Ascending aorta (tissue), 2 donors: ENCODE measurements around the gene SEC23IP. TPM values are rescaled to one million over a fixed set of nuclear protein-coding genes. Genes with fewer than 3 reads are reported as not detected.

ENCODE experiments used
- DNase-seq, 2 donors: peaks; one replicate each; pipeline ENCODE4 v3.0.0-alpha.2; 2019; ENCODE audit warnings: low spot score in 2 of 2
- H3K27ac ChIP-seq, 2 donors: fragments of 200-600 bp; sonication (generic); one replicate each; pipeline ENCODE4 v1.5.1; 2016 to 2017; ENCODE audit warnings: mild to moderate bottlenecking in 1 of 2
- H3K27me3 ChIP-seq: fragments of 200-600 bp; sonication (generic); one replicate; pipeline ENCODE4 v1.5.1; 2017
- H3K36me3 ChIP-seq, 2 donors: fragments of 200-600 bp; sonication (generic); one replicate each; pipeline ENCODE4 v1.5.1; 2016
- H3K4me1 ChIP-seq, 2 donors: fragments of 200-600 bp; sonication (generic); one replicate each; pipeline ENCODE4 v1.5.1; 2016 to 2017; ENCODE audit warnings: mild to moderate bottlenecking in 1 of 2
- H3K4me3 ChIP-seq, 2 donors: fragments of 200-600 bp; sonication (generic); one replicate each; pipeline ENCODE4 v1.5.1; 2016 to 2017; ENCODE audit warnings: mild to moderate bottlenecking in 1 of 2
- H3K9me3 ChIP-seq, 2 donors: fragments of 200-600 bp; sonication (generic); one replicate each; pipeline ENCODE4 v1.5.1; 2016
- CTCF ChIP-seq, 3 experiments: fragments of 200-600 bp in 2 of 3; fragments of 450-650 bp in 1 of 3; sonication (generic) in 2 of 3; IDR thresholded peaks; one replicate each; pipeline ENCODE4 v1.5.1; 2016 to 2019; ENCODE audit warnings: antibody characterized with exemption in 3 of 3, mild to moderate bottlenecking in 1 of 3, moderate library complexity in 1 of 3
- intact Hi-C: fragments of 100-400 bp; cut with DNase I; formaldehyde crosslinking; loops from one replicate; pipeline ENCODE4 v1.15.1; 2023
- total RNA-seq: library from RNA; depleted of rRNA; stranded (reverse); fragments of >200 nt; gene quantifications from one replicate; pipeline ENCODE4 v1.1.0, GENCODE V29; 2016

The SEC23IP gene
- total RNA-seq, 1 donor from 2014 or later: 17.1 TPM

- no peaks in the 10 kb centered on the region for H3K27me3 ChIP-seq
- intact Hi-C loops: no loop called here
- peaks cover 0 to 3% of the 10 kb centered on the region in 2 donors for H3K9me3 ChIP-seq
These were observed 99.3 kb downstream of the SEC23IP start for GRCh38 chr10:119991816-119992215.

More at GRCh38 chr10:119991816-119992215, 99.3 kb downstream of the SEC23IP start:
- H3K4me1 ChIP-seq: no peaks in the 10 kb centered on the region
- H3K27ac ChIP-seq: no peak overlapping the region
- no peak for TF ChIP-seq CTCF (IDR thresholded peaks at IDR 0.05)
- H3K4me3 ChIP-seq: no peak overlapping the region
- no peaks in the 10 kb centered on the region for H3K36me3 ChIP-seq
- DNase-seq: no peak

Other genes starting within 250 kb of the SEC23IP start
- gene BAG3, start 241.3 kb upstream of the SEC23IP start, total RNA-seq: 88.0 TPM
- 5.1 TPM for gene INPP5F, start 166.7 kb upstream of the SEC23IP start, total RNA-seq
- 29.4 TPM for gene MCMBP, start 19.9 kb upstream of the SEC23IP start, total RNA-seq